Measurements from ENCODE around the gene MGLL.

Gene MGLL

DNA sequence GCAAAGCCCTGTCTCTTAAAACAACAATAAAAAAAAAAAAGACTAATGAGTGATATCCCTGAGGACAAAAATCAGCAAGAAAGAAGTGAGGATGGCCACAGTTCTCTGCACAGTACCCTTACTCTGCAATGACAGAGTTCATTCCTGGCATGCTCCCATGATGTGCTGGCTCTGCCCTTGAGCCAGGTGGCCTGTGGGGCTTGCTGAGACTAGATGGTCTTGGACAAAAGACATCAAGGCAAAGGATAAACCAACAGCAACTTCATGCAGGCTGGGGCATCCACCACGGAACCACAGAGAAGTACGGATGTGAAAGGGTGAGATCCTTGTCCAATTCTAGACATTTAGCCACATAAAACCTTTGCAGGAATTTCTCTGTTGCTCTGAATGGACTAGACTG lies 12.7 kb downstream of the MGLL start:
- DNase-seq, result no peak

DNA sequence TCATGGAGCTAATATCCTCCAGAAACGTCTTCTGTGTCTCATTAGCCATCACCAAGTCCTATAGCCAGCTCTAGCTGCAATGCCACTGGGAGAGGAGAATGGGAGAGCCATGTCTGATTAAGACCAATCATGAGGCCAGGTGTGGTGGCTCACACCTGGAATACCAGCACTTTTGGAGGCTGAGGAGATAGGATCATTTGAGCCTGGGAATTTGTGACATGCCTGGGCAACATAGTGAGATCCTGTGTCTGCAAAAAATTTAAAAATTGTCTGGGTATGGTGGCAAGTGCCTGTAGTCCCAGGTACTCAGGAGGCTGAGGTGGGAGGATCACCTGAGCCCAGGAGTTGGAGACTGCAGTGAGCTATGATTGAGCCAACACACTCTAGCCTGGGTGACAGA lies 13.1 kb downstream of the MGLL start:
- DNase-seq, result no peak

DNA sequence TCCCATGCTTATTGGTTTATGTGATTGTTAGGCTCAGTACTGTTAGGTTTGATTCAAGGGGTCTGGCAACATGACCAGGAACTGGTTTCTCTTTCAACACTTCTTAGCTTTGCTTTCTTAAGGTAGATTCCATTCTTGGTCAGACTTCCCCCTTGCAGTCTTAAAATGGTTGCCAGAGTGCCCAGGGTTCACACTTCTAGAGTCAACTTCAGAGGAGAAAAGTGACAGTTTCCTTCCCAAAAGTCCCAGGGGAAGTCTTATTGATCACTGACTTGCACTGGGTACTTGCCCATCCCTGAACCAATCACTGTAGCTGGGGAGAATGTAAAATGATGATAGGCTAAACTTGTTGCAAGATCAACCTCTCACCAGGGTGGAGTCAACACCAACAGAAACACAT lies 14.1 kb downstream of the MGLL start:
- no peak for DNase-seq

DNA sequence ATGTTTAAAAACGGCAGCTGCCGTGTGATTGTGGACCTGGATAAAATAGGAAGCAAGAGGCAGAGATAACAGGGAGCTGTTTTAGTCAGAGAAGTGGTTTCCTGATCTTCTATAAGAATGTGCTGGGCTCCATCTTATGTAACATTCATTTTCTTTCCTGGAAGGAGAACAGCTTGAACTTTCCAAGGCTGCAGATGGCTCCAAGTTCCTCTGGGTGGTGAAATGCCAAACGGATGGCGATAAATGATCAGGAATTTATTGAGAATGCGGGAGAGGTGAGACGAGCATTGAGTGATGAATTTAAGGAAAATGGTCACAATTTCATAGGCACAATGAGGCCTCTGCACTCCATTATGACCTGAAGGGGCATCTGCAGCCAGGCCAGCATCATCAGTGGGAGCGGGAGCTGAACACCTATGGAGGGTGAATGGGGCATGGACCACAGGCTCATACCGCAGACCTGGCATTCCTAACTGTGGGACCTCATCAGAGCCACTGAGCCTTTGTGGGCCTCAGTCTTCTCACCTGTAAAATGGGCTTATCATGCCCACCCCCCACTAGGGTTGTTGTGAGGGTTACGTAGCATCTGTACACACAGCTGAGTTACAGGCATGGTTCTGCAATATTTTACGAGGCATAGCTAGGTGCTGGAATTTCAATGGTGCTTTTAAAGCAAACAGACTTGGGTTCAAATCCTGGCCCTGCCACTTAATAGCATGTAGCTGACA lies 17.1 kb downstream of the MGLL start:
- DNase-seq, result peak in 1 of 2 donors; percentile 28

DNA sequence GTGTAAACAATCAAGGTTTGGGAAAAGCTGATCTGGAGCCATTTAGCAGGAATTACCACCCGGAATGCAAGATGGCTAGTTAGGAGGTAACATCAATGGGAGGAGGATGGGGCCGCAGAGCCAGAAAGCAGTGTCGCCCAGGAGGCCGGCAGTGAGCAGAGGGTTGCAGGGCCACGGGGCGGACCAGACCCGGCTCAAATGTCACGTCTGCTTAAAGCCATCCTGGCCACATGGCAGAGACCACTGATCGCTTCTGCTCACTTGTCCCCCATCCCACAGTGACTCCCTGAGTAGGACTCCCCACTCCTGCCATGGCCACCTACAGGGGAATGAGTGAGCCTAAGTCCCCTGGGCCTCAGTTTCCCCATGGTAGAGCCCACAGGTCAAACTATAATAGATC lies 18.2 kb downstream of the MGLL start:
- no peak for DNase-seq

DNA sequence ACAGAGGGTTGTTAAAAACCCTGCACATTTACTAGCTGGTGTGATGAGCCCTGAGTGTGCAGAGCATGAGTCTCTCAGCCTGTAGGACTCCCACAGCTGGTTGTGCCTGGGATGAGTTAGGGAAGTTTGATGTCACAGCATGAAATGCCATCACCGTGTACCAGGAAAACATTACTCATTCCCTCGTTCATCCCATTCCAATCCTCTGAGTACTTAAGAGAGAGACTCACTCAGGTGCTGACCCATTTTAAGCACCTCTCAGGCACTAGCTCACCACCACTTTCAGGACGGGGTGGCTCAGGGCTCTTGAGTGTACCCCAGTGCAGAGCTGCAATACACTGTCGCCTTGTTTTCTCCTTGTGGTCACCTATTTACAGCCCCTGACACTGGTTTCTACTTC lies 18.7 kb downstream of the MGLL start:
- no peak for DNase-seq

DNA sequence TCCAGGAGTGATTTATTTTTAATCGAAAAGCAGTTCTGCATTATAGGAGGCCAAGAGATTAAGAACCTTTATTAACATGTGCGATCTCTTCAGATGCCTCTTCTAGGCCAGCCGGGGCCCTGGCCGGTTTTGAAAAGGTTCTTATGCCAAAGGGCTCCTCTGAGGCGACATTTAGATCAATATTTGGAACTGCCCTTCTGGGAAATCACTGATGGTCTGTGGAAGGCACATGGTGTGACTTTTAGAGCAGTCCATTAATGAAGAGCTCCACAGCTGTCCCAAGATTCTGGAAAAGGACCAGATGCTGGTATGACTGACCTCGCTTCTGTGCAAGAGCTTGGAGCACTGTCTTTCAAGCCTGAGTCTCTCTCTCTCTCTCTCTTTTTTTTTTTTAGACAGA lies 19.7 kb downstream of the MGLL start:
- no peak for DNase-seq

DNA sequence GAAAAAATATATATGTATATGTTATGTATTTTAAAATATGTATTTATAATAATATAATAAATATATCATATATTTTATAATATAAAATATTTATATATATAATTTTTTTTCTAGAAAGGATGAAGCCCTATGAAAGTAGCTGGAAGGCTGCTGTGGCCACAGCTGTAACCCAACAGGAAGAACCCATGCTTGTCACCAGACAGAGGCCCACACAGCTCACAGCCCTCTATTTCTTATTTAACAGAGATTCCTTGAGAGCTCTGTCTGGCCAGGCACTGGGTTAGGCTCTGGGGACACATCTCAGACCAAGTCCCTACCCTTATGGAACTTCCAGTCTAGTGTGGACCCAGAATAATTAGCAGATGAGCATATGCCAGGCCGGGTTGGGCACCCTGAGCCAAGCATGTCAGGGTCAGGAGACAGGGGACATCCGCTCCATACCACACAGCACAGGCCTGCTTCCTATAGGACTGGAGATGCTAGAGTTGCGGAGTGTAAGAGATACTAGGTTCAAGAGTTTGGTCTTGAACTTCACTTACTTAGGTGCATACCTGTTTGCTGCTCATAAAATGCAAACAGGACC lies 20.5 kb downstream of the MGLL start:
- no peak for DNase-seq

DNA sequence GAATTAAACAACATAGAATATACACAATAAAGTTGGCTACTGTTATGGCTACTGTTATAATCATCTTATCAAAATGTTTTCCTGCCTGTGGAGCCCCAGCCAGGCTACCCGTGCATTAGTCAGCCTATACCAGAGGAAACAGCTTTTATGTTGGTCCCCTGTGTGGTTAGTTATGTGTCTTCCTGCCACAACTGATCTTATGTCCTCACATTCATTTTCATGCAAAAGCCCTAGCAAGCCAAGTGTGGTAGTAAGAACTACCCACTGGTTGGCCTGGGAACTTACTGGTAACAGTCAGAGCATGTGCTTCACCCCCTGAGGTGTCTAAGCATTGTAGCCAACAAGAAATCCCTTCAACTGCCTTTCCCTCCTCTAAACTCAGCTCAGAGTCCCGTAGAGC lies 21.8 kb downstream of the MGLL start:
- DNase-seq, result no peak

DNA sequence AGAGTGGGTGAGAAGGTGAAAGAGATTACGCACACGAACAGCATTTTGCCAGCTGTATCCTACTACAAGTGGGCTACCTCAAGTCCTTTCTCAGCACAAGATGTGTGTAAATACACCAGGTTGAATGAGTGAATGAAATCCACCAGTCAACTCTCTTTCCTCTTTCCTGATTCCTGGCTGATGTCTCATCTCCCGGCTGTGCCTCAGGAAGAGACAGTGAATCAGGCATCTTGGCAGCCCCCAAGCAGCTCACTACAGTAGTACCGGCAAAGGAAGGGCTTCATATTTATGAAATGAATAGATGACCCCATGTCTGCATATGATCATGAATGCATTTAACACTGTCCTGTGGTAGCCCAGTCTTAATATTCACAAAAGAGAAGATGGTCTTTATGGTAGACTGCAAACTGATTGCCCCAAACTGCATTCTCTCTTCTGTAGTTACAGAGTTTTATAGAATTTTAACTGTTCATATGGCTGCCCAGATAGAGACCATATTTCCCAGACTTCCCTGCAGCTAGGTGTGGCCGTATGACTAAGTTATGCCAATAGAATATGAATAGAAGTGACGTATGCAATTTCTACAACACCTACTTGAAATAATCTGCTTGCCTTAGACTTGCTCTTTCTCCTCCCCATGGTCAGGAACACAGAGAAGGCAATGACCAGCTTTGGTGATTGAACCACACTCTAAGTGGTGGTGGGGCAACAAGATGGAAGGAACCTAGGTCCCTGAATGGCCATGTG lies 22.7 kb downstream of the MGLL start:
- no peak for DNase-seq

DNA sequence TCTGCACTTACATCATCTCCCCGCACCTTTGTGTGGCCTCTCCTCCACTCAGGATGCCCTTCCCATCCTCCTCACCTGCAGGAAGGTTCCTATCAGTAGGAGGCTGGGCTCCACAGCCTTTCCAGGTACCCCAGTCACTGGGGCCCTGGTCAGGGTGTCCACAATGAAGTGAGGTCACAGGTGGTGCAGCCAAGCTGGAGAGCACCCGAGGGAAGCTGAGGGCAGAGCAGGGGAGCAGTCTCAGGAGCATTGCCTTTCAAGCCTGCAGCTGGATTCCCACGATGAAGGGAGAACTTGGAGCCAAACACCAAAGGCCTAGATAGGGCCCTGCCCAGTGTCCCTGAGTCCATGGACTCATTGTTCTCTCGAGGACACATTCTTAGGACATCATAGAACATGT lies 23.6 kb downstream of the MGLL start:
- DNase-seq, result no peak

DNA sequence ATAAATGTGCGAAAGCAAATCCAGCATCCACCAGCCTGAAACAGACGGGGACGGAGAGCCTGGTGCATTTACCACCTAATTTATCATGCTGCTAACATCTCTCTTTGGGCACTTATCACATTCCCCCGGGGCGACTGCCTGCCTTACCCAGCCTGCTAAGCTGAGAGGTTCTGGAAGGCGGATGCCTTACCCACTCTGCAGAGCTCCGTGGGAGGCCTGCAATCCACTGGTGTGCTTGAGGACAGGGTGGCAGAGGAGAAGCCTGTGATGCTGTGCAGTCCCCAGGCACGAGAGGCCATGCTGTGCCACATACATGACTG lies 25.5 kb downstream of the MGLL start:
- DNase-seq, result no peak

DNA sequence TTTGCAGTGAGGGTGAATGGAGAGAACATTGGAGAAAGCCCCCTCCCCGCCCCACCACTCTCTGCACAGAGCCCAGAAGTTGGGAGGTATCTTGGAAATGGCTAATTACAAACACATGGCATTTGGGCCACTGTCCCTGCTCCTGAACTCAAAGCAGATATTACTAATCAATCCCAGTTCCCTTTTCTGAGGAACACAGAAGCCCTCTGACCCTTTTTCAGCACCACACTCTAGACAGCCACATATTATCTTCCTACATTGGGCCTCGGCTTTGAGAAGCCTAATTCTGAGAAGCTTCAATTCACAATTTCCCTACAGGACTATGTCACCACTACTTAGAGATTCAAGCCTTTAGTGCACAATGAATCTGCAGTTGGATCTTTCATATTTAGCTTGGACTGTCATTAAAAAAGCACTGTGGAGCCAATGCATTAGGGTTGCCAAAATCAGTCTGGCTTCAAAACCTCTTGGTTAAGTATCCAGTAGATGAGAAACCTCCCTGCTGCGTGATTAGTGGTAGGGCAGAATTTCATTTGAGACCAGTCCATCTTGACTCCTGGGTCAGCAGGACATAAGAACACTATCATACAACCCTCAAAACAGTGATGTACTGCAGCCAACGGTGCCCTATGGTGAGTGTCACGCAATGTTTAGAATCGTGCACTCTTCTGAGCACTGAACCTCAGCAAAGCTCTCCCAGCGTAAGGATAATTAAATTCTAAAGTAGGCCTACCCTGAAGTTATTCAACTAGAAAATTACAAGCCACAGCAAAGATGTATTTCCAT lies 26.1 kb downstream of the MGLL start:
- DNase-seq, result no peak

DNA sequence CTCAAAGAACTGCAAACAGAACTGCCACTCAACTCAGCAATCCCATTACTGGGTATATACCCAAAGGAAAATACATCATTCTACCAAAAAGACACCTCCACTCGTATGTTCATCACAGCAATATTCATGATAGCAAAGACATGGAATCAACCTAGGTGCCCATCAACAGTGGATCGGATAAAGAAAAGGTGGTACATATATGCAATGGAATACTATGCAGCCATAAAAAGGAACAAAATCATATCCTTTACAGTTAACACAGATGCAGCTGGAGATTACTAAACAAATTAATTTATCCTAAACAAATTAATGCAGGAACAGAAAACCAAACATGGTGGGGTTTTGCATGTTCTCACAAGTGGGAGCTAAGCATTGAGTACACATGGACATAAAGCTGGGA lies 27.3 kb downstream of the MGLL start:
- DNase-seq, result no peak

DNA sequence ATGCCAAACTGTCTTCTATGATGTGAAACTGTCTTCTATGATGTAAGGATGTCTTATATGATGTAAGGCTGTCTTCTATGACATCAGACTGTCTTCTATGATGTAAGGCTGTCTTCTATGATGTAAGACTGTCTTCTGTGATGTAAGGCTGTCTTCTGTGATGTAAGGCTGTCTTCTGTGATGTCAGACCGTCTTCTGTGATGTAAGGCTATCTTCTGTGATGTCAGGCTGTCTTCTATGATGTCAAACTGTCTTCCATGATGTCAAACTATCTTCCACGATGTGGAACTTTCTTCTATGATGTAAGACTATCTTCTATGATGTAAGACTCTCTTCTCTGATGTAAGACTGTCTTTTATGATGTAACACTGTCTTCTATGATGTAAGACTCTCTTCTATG lies 27.9 kb downstream of the MGLL start:
- DNase-seq, result no peak

DNA sequence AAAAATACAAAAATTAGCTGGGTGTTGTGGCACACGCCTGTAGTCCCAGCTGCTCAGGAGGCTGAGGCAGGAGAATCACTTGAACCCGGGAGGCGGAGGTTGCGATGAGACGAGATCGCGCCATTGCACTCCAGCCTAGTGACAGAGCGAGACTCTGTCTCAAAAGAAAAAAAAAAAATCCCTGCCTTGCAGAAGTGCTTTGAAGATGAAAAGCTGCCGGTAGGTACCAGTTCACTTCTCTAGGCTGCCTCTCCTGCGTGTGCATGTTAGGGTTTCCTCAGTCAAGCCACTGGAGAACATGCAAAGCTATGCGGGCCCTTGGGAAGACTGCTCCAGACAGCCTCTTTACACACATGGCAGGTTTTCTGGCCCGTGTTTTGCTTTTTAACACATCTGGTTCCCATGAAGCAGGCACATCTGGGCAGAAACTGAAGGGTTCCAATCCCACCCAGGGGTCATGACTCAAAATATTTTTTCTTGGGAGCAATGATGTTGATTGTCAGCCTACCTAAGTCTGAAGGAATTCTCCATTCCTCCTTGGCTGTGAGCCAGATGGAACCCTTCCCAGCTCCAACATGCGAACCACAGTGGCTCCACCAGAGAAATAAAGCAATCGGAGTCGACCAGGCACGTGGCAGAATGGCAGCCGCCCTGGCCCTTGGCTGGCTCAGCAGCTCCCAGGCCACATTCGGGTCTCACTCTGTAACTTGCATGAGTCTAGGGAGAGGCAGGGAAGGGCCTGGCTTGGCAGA lies 29.6 kb downstream of the MGLL start:
- no peak for DNase-seq

DNA sequence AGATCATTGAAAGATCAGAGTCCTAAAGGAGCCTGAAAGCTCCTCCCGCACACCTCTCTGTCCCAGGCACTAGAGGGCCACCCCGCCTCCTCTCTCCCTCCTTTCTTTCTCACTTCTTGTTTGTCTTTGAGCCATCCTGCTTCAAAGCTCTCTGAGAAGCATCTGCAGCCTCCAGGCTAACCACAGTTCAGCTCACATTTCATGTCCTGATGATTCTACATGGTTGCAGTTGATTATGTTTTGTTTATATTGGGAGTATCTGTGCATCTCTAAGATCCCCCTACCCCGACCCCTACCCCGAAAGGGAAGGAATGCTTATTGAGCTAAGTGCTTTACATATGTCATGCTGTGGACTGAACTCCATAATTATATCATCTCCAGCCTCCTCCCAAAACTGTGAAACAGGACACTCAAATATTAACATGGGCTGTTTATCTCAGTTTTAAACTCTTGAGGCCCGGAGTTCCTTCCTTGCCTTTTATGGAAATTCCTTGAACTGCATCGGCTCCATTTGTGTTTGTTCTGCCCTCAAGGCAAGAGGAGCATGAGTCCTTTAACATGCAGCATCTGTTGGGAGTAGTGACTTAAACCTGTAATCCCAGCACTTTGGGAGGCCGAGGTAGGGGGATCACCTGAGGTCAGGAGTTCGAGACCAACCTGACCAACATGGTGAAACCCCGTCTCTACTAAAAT lies 30.9 kb downstream of the MGLL start:
- no peak for DNase-seq

DNA sequence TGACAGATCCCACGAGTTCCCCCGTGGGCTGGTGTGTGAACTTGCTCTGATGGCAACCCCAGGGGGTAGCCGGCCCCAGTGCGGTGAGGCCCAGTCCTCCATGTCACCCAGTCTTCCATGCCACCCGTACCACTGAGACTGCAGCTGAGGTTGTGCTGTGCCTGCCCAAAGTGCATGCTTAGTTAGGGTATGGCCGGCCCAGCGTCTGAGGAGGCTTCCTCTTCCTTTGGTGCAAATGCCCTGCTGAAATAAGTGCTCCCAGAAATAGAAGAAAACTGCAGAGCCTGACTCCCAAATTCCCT lies 31.5 kb downstream of the MGLL start:
- no peak for DNase-seq

DNA sequence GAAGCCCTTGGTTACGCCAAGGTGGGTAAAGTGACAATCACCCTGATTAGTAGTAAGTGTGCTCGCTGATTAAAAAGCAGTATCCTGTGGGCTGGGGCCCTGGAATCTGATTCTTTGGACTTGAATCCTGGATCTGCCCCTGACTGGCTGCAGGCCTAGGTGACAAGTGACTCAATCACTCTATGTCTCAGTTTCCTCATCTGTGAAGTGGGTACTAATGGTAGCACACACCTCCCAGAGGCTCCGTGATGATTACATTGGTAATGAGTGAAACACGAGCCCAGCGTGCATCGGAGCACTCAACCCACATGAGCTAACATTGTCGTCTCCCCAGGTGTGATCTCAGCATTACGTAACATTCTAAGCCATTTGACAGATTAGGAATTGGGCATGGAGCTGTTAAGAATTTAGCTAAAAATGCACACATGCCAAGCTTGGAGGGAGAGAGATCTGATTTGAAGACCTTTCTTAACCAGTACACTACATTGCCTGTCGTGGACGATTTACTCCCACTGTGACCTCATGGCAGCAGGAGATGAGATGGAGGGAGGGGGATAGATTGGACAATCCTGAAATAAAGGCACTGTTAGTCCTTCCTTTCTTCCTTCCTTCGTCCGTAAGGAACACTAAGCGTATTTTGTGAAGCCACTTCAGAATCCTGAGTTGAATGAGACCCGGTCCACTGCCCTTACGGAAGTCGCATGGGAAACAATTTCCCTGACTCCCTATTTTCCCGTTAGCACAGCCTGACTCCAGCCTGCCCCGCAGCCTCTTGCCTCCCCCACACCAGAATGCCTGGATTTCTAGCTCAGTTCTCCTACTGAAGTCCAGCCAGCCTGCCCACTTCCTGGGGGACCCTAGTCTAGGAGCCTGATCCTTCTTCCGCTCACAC lies 32.1 kb downstream of the MGLL start:
- DNase-seq, result no peak

DNA sequence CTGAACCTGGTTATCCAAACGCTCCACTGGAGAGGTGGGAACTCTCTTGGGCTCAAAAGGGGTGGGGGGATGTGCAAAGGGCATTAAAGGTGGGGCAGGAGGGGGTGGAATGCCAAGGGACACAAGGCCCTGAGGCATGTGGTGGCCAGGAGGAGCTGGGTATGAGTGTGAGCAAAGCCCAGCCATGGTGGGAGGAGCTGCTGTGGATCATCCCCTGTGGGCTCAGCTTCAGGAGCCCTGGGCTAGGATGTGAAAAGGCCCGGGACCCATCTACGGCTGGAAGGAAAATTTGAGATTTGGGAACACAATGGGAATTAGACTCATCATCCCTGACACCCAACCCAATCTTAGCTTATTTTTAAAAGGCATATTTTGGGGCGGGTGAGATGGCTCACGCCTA lies 33.3 kb downstream of the MGLL start:
- DNase-seq, result no peak

DNA sequence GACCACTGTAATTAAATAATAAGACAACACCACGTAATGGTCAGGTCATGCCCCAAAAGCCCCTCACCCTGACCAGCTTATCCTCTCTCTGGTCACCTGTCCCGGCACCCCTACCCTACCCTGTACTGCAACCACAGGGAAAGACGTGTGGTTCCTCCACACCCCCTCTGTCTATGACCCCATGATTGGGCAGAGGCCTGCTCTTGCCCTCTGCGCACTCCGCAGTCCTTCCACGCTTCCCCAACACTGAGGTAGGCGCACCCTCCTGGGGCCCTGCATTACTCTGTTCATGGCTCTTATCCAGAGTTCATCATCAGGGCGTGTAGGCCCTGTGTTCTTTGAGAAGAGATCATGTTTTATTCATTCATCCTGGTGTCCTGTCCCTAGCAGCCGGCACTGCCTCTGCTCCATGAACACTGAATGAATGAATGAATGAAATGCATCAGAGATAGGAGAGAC lies 33.8 kb downstream of the MGLL start:
- no peak for DNase-seq
